ENCODE data around the gene PKIG. TPM values are rescaled to one million over a fixed set of nuclear protein-coding genes. Genes with fewer than 3 reads are reported as not detected.
A peak's percentile ranks its signal among the peaks of the same experiment; 100 is the strongest.

Gene PKIG
- total RNA-seq, 1 donor from 2014 or later = 30.1 TPM

DNA sequence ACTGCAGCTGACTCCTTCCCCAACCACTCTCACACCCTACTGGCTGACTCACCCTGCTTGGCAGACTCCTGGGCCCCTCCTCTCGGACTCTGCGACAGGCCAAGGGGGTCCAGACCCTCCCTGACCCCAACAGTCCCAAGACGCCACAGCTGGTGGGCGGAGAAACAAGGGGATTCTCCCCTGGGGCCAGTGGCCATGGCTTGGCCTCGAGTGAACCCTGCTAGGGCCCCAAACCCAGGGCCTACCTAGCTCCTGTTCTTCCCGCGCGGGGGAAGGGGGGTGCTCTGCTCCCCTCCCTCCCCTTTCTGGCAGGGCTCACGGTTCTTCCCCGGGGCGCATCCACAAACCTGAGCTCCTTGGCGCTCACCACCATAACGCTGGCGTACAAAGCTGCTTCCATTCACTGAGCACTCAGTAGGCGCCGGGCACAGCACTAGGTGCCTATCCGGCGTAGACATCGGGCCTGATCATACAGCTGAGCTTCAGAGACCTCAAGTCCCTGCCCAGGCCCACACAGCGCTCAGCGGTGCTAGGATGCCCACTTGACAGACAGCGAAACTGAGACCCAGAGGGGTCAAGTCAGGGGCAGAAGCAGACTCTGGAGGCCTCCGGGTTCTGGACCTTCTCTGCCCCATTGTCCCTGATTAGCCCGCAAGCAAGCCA, 68.5 kb downstream of the PKIG start:
- H3K27me3 ChIP-seq (ENCODE audit: insufficient read depth, low read length) = peaks cover 13% of the 10 kb centered on the region
- H3K27ac ChIP-seq (ENCODE audit: low read depth, low read length) = no peak overlapping the region
- H3K79me2 ChIP-seq (ENCODE audit: insufficient read depth, low read length) = no peaks in the 10 kb centered on the region
- Mint-ChIP-seq H3K9me3 (ENCODE audit: unreplicated experiment) (peaks cover 3% of the 10 kb centered on the region), H3K27me3 (ENCODE audit: low read depth, unreplicated experiment) (peaks cover 6% of the 10 kb centered on the region), H3K4me3 (ENCODE audit: unreplicated experiment) (peak overlapping the region; percentile 83), H3K27ac (ENCODE audit: unreplicated experiment) (peak overlapping the region; percentile 53), H3K4me1 (ENCODE audit: low read depth, unreplicated experiment) (peaks cover 27% of the 10 kb centered on the region), H3K36me3 (ENCODE audit: low read depth, unreplicated experiment) (no peaks in the 10 kb centered on the region)
- H3K4me2 ChIP-seq (ENCODE audit: low read length) = peak overlapping the region; percentile 100
- DNase-seq (ENCODE audit: low read depth) = no peak
- H3K36me3 ChIP-seq (ENCODE audit: insufficient read depth, low read length) = no peaks in the 10 kb centered on the region
- H2AFZ ChIP-seq (ENCODE audit: low read depth, low read length) = peak overlapping the region; percentile 78
- peaks cover 2% of the 10 kb centered on the region for H3K9me3 ChIP-seq (ENCODE audit: insufficient read depth, low read depth, low read length)
- H3K4me3 ChIP-seq (ENCODE audit: insufficient read depth, low read depth, low read length) = peak overlapping the region; percentile 52
- H3K9ac ChIP-seq (ENCODE audit: low read length) = peak overlapping the region; percentile 73
- peaks cover 29% of the 10 kb centered on the region for H3K4me1 ChIP-seq (ENCODE audit: insufficient read depth, low read length)
- no peaks in the 10 kb centered on the region for H4K20me1 ChIP-seq (ENCODE audit: insufficient read depth, low read length)
- no peak for FAIRE-seq
- TF ChIP-seq, protein P1, sequence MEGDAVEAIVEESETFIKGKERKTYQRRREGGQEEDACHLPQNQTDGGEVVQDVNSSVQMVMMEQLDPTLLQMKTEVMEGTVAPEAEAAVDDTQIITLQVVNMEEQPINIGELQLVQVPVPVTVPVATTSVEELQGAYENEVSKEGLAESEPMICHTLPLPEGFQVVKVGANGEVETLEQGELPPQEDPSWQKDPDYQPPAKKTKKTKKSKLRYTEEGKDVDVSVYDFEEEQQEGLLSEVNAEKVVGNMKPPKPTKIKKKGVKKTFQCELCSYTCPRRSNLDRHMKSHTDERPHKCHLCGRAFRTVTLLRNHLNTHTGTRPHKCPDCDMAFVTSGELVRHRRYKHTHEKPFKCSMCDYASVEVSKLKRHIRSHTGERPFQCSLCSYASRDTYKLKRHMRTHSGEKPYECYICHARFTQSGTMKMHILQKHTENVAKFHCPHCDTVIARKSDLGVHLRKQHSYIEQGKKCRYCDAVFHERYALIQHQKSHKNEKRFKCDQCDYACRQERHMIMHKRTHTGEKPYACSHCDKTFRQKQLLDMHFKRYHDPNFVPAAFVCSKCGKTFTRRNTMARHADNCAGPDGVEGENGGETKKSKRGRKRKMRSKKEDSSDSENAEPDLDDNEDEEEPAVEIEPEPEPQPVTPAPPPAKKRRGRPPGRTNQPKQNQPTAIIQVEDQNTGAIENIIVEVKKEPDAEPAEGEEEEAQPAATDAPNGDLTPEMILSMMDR (IDR thresholded peaks at IDR 0.05; ENCODE audit: insufficient read depth, low read depth, low read length) = no peak
- TF ChIP-seq EZH2 (IDR thresholded peaks at IDR 0.05; ENCODE audit: insufficient read depth, low read length) = no peak

- Histone ChIP-seq H3K27me3 (ENCODE audit: insufficient read depth, low read length) (peaks cover 13% of the 10 kb centered on the region), H3K4me2 (ENCODE audit: low read length) (peak overlapping the region; percentile 100), H3K4me3 (ENCODE audit: insufficient read depth, low read depth, low read length) (peak overlapping the region; percentile 52), H3K9me3 (ENCODE audit: insufficient read depth, low read depth, low read length) (peaks cover 2% of the 10 kb centered on the region), H2AFZ (ENCODE audit: low read depth, low read length) (peak overlapping the region; percentile 78), H3K27ac (ENCODE audit: low read depth, low read length) (no peak overlapping the region), H3K79me2 (ENCODE audit: insufficient read depth, low read length) (no peaks in the 10 kb centered on the region), H4K20me1 (ENCODE audit: insufficient read depth, low read length) (no peaks in the 10 kb centered on the region), H3K4me1 (ENCODE audit: insufficient read depth, low read length) (peaks cover 24% of the 10 kb centered on the region), H3K36me3 (ENCODE audit: insufficient read depth, low read length) (no peaks in the 10 kb centered on the region), H3K9ac (ENCODE audit: low read length) (peak overlapping the region; percentile 73)
- FAIRE-seq (no peak), DNase-seq (ENCODE audit: low read depth) (no peak)
- Mint-ChIP-seq H3K4me1 (ENCODE audit: low read depth, unreplicated experiment) (peaks cover 23% of the 10 kb centered on the region), H3K27me3 (ENCODE audit: low read depth, unreplicated experiment) (peaks cover 9% of the 10 kb centered on the region), H3K36me3 (ENCODE audit: low read depth, unreplicated experiment) (no peaks in the 10 kb centered on the region), H3K9me3 (ENCODE audit: unreplicated experiment) (peaks cover 3% of the 10 kb centered on the region), H3K4me3 (ENCODE audit: unreplicated experiment) (peak overlapping the region; percentile 83), H3K27ac (ENCODE audit: unreplicated experiment) (no peak overlapping the region)
- TF ChIP-seq EZH2 (IDR thresholded peaks at IDR 0.05; ENCODE audit: insufficient read depth, low read length) = no peak
- TF ChIP-seq, protein P1 (IDR thresholded peaks at IDR 0.05; ENCODE audit: insufficient read depth, low read depth, low read length) = no peak
Observed at GRCh38 chr20:44651434-44651683, 69.0 kb downstream of the PKIG start.

DNA sequence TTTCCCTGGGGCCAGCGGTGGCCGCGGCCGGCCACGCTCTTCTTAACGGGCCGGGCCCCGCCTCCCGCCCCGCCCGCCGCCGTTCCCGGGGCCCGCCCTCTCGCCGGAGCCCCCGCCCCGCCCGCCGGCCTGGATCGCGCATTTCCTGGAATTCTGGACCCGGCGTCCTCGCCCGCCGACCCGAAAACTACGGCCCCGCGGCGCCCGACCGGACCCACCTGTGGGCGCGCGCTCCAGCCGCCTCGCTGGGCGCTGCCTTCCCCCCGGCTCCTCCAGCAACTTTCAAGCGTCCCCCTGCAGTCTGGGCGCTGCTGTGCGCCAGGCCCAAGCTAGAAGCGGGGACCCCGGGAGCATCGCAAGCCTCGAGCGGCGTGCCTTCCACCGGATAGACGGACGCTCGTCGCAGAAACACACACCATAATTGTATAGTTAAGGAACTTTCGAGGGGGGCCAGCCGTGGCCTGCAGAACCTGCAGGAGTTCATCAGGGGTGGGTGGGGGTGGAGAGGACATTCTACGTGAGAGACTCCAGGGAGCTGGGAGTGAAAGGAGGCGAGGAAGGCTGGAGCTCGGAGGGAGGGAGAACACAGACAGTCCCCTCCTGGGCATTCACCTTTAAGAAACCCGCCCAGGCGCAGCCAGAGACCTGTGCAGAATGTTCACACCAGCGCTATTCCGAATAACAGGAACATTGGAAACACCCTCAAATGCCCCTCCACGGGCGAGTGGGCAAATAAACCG, 69.5 kb downstream of the PKIG start, which contains the start of gene ADA:
Gene ADA, minus strand, starts transcription at position 16 of the 740 bp plus-strand sequence. CDS start 92 bp downstream, outside the sequence.
- H3K36me3 ChIP-seq (ENCODE audit: insufficient read depth, low read length) = no peaks in the 10 kb centered on the region
- Mint-ChIP-seq H3K36me3 (ENCODE audit: low read depth, unreplicated experiment) (no peaks in the 10 kb centered on the region), H3K9me3 (ENCODE audit: unreplicated experiment) (peaks cover 3% of the 10 kb centered on the region), H3K4me3 (ENCODE audit: unreplicated experiment) (peak within 1 kb of the TSS; percentile 83), H3K27ac (ENCODE audit: unreplicated experiment) (peak within 1 kb of the TSS; percentile 53), H3K4me1 (ENCODE audit: low read depth, unreplicated experiment) (peaks cover 19% of the 10 kb centered on the region), H3K27me3 (ENCODE audit: low read depth, unreplicated experiment) (peaks cover 11% of the 10 kb centered on the region)
- H3K27me3 ChIP-seq (ENCODE audit: insufficient read depth, low read length) = peaks cover 15% of the 10 kb centered on the region
- peaks cover 19% of the 10 kb centered on the region for H3K4me1 ChIP-seq (ENCODE audit: insufficient read depth, low read length)
- no peak within 1 kb of the TSS for H3K27ac ChIP-seq (ENCODE audit: low read depth, low read length)
- DNase-seq (ENCODE audit: low read depth) (peak; percentile 15), FAIRE-seq (no peak)
- H3K4me3 ChIP-seq (ENCODE audit: insufficient read depth, low read depth, low read length) = peak within 1 kb of the TSS; percentile 74
- H3K4me2 ChIP-seq (ENCODE audit: low read length) = peak within 1 kb of the TSS; percentile 100
- peaks cover 2% of the 10 kb centered on the region for H3K9me3 ChIP-seq (ENCODE audit: insufficient read depth, low read depth, low read length)
- no peaks in the 10 kb centered on the region for H4K20me1 ChIP-seq (ENCODE audit: insufficient read depth, low read length)
- H2AFZ ChIP-seq (ENCODE audit: low read depth, low read length) = peak within 1 kb of the TSS; percentile 91
- no peaks in the 10 kb centered on the region for H3K79me2 ChIP-seq (ENCODE audit: insufficient read depth, low read length)
- H3K9ac ChIP-seq (ENCODE audit: low read length) = peak within 1 kb of the TSS; percentile 73
- TF ChIP-seq, protein P1 (IDR thresholded peaks at IDR 0.05; ENCODE audit: insufficient read depth, low read depth, low read length) = no peak
- TF ChIP-seq EZH2 (IDR thresholded peaks at IDR 0.05; ENCODE audit: insufficient read depth, low read length) = no peak
